Measurements from ENCODE around the gene OTUD4.
"Not testable (repeated sequence)": the region's sequence is repeated elsewhere in the genome, so short reads cannot be mapped to it uniquely, and the experiment has no call there.

The OTUD4 gene

DNA sequence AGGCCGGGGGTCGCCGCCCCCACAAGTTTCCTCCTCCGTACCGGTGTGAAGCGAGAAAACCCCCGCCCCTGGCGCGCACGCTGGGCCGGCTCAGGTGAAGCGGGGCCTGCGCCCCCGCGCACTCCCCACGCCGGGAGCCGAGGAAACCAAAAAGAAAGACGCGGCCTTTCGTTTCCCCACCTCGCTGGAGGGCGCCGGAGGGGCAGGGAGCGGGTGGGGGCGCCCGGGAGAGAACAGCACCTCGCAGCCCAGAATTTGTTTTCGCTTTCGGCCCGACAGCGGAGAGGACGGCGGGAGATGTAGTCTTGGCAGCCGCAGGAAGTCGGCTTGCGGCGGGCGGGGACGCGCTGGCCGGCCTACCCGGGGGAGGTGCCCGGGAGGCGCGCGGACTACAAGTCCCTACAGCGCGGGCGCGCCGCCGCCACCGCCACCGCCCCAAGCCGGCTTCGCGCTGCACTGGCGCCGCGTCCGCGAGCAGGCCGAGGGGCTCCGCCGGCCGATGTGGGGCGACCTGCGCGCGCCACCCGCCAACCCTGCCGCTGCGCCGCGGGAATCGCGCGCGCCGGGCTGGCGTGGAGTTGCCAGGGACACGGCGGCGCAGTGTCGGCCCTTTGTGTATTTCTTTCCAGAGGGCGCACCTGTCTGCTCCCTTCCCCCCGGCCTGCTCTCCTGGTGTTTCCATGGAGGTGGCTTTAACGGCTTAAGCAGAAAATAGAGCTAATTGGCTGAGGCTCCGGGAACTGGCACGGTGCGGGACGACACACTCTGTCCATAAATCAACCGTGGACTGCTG, at the start of gene OTUD4:
Gene OTUD4, minus strand, starts transcription at position 292 of the 793 bp plus-strand sequence. CDS start 616 bp downstream, outside the sequence.
- H3K4me1 ChIP-seq (ENCODE audit: control insufficient read depth, low read depth, low read length) = peaks cover 21% of the 10 kb centered on the region
- peak within 1 kb of the TSS; percentile 74 for H3K9ac ChIP-seq (ENCODE audit: low read length)
- H3K4me3 ChIP-seq (ENCODE audit: low read length) = peak within 1 kb of the TSS; percentile 81
- no peaks in the 10 kb centered on the region for H3K36me3 ChIP-seq (ENCODE audit: control insufficient read depth, low read depth, low read length)
- H3K27me3 ChIP-seq (ENCODE audit: control insufficient read depth, insufficient read depth, low read length) = no peaks in the 10 kb centered on the region
- peak within 1 kb of the TSS; percentile 2 for H3K27ac ChIP-seq (ENCODE audit: low read length)
- no peaks in the 10 kb centered on the region for H3K9me3 ChIP-seq (ENCODE audit: control insufficient read depth, low read depth, low read length)

- H3K4me1 ChIP-seq (ENCODE audit: control insufficient read depth, low read depth, low read length); H3K36me3 ChIP-seq (ENCODE audit: control insufficient read depth, low read depth, low read length); H3K27ac ChIP-seq (ENCODE audit: low read length); H3K9ac ChIP-seq (ENCODE audit: low read length); H3K9me3 ChIP-seq (ENCODE audit: control insufficient read depth, low read depth, low read length); H3K4me3 ChIP-seq (ENCODE audit: low read length); H3K27me3 ChIP-seq (ENCODE audit: control insufficient read depth, insufficient read depth, low read length): not testable (repeated sequence)
Observed at GRCh38 chr4:145223228-145223627, 42.8 kb upstream of the OTUD4 start.

- H3K27ac ChIP-seq (ENCODE audit: low read length); H3K27me3 ChIP-seq (ENCODE audit: control insufficient read depth, insufficient read depth, low read length); H3K9me3 ChIP-seq (ENCODE audit: control insufficient read depth, low read depth, low read length); H3K4me3 ChIP-seq (ENCODE audit: low read length); H3K36me3 ChIP-seq (ENCODE audit: control insufficient read depth, low read depth, low read length); H3K9ac ChIP-seq (ENCODE audit: low read length): not testable (repeated sequence)
- H3K4me1 ChIP-seq (ENCODE audit: control insufficient read depth, low read depth, low read length) = peaks cover 19% of the 10 kb centered on the region
Observed at GRCh38 chr4:145221529-145221928, 41.1 kb upstream of the OTUD4 start.

GRCh38 chr4:145219090-145219489, 38.7 kb upstream of the OTUD4 start:
- no peaks in the 10 kb centered on the region for H3K9me3 ChIP-seq (ENCODE audit: control insufficient read depth, low read depth, low read length)
- H3K27ac ChIP-seq (ENCODE audit: low read length) = no peak overlapping the region
- no peaks in the 10 kb centered on the region for H3K36me3 ChIP-seq (ENCODE audit: control insufficient read depth, low read depth, low read length)
- peaks cover 19% of the 10 kb centered on the region for H3K4me1 ChIP-seq (ENCODE audit: control insufficient read depth, low read depth, low read length)
- no peak overlapping the region for H3K4me3 ChIP-seq (ENCODE audit: low read length)
- H3K27me3 ChIP-seq (ENCODE audit: control insufficient read depth, insufficient read depth, low read length) = no peaks in the 10 kb centered on the region
- no peak overlapping the region for H3K9ac ChIP-seq (ENCODE audit: low read length)

- Histone ChIP-seq H3K4me1 (ENCODE audit: control insufficient read depth, low read depth, low read length) (peaks cover 19% of the 10 kb centered on the region), H3K27me3 (ENCODE audit: control insufficient read depth, insufficient read depth, low read length) (no peaks in the 10 kb centered on the region), H3K36me3 (ENCODE audit: control insufficient read depth, low read depth, low read length) (no peaks in the 10 kb centered on the region), H3K4me3 (ENCODE audit: low read length) (no peak overlapping the region), H3K9me3 (ENCODE audit: control insufficient read depth, low read depth, low read length) (no peaks in the 10 kb centered on the region), H3K9ac (ENCODE audit: low read length) (no peak overlapping the region), H3K27ac (ENCODE audit: low read length) (no peak overlapping the region)
Observed at GRCh38 chr4:145218251-145218650, 37.9 kb upstream of the OTUD4 start.

DNA sequence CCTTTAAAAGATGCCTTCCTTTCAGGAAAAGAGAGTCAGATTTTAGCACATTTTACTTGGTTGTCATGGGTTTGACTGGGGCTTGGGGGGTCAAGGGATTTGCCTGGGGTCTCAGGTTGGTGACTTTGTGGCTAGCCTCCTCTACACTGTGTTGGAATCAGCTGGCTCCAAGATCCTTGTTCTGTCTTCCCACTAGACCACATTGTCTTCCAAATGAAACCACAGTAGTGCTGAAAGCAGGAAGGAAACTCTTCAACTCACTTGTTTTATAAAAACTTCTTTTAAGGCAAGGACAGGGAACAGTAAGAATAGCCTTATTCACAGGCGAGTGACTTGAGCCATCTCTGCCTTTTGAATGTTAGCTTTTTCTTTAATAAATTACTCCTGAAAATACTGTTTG, 37.0 kb upstream of the OTUD4 start:
- peaks cover 19% of the 10 kb centered on the region for H3K4me1 ChIP-seq (ENCODE audit: control insufficient read depth, low read depth, low read length)
- no peaks in the 10 kb centered on the region for H3K9me3 ChIP-seq (ENCODE audit: control insufficient read depth, low read depth, low read length)
- H3K9ac ChIP-seq (ENCODE audit: low read length) = no peak overlapping the region
- no peak overlapping the region for H3K4me3 ChIP-seq (ENCODE audit: low read length)
- no peaks in the 10 kb centered on the region for H3K27me3 ChIP-seq (ENCODE audit: control insufficient read depth, insufficient read depth, low read length)
- H3K36me3 ChIP-seq (ENCODE audit: control insufficient read depth, low read depth, low read length) = no peaks in the 10 kb centered on the region
- H3K27ac ChIP-seq (ENCODE audit: low read length) = no peak overlapping the region

DNA sequence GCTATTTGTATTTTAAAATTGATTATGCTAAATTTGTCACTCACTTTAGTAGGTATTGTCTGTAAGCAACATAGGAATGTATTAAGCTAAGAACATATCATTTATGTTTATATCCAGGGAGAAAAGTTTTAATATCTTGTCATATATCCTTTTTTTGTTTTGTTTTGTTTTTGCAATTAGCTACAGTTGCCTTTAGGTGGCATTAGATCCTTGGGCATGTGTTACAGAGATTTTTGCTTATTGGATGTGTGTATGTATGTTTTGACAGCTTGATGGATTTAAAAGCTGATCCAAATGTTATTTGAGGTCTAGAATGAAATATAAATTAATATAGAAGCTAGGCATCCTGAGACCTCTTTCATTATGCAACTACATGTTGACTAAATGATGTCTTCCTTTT, 36.1 kb upstream of the OTUD4 start:
- Histone ChIP-seq H3K27ac (ENCODE audit: low read length) (no peak overlapping the region), H3K9ac (ENCODE audit: low read length) (no peak overlapping the region), H3K36me3 (ENCODE audit: control insufficient read depth, low read depth, low read length) (no peaks in the 10 kb centered on the region), H3K27me3 (ENCODE audit: control insufficient read depth, insufficient read depth, low read length) (no peaks in the 10 kb centered on the region), H3K9me3 (ENCODE audit: control insufficient read depth, low read depth, low read length) (no peaks in the 10 kb centered on the region), H3K4me3 (ENCODE audit: low read length) (no peak overlapping the region), H3K4me1 (ENCODE audit: control insufficient read depth, low read depth, low read length) (peaks cover 19% of the 10 kb centered on the region)

GRCh38 chr4:145213245-145213644, 32.9 kb upstream of the OTUD4 start:
- H3K9me3 ChIP-seq (ENCODE audit: control insufficient read depth, low read depth, low read length) = no peaks in the 10 kb centered on the region
- no peaks in the 10 kb centered on the region for H3K36me3 ChIP-seq (ENCODE audit: control insufficient read depth, low read depth, low read length)
- H3K4me3 ChIP-seq (ENCODE audit: low read length) = no peak overlapping the region
- no peak overlapping the region for H3K9ac ChIP-seq (ENCODE audit: low read length)
- H3K27ac ChIP-seq (ENCODE audit: low read length) = no peak overlapping the region
- peaks cover 16% of the 10 kb centered on the region for H3K4me1 ChIP-seq (ENCODE audit: control insufficient read depth, low read depth, low read length)
- H3K27me3 ChIP-seq (ENCODE audit: control insufficient read depth, insufficient read depth, low read length) = no peaks in the 10 kb centered on the region

- no peak overlapping the region for H3K27ac ChIP-seq (ENCODE audit: low read length)
- no peaks in the 10 kb centered on the region for H3K4me1 ChIP-seq (ENCODE audit: control insufficient read depth, low read depth, low read length)
- H3K27me3 ChIP-seq (ENCODE audit: control insufficient read depth, insufficient read depth, low read length) = no peaks in the 10 kb centered on the region
- H3K9me3 ChIP-seq (ENCODE audit: control insufficient read depth, low read depth, low read length) = no peaks in the 10 kb centered on the region
- H3K4me3 ChIP-seq (ENCODE audit: low read length) = no peak overlapping the region
- H3K36me3 ChIP-seq (ENCODE audit: control insufficient read depth, low read depth, low read length) = no peaks in the 10 kb centered on the region
- H3K9ac ChIP-seq (ENCODE audit: low read length) = no peak overlapping the region
Observed at GRCh38 chr4:145207934-145208333, 27.5 kb upstream of the OTUD4 start.

DNA sequence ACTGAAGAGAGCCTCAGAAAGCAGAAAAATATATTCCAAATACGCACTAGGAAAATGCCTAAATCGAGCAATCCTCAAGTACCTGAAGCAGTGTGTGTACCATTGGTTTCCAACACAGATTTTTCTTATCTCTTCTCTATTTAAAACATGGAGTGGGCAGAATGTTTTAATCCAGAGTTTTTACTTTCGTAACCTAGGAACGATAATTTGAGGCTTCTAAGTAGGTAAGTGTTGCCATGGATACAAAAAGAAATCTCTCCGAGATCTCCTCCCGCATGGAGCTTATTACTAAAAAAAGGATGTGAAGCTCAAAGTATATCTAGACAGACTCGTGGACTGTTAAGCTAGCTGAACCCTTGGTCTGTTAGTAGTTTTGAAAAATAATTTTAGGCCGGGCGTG, 23.0 kb upstream of the OTUD4 start:
- H3K9me3 ChIP-seq (ENCODE audit: control insufficient read depth, low read depth, low read length) = no peaks in the 10 kb centered on the region
- H3K4me3 ChIP-seq (ENCODE audit: low read length) = no peak overlapping the region
- no peaks in the 10 kb centered on the region for H3K36me3 ChIP-seq (ENCODE audit: control insufficient read depth, low read depth, low read length)
- H3K4me1 ChIP-seq (ENCODE audit: control insufficient read depth, low read depth, low read length) = no peaks in the 10 kb centered on the region
- H3K27me3 ChIP-seq (ENCODE audit: control insufficient read depth, insufficient read depth, low read length) = no peaks in the 10 kb centered on the region
- H3K9ac ChIP-seq (ENCODE audit: low read length) = no peak overlapping the region
- H3K27ac ChIP-seq (ENCODE audit: low read length) = no peak overlapping the region

- H3K27me3 ChIP-seq (ENCODE audit: control insufficient read depth, insufficient read depth, low read length) = no peaks in the 10 kb centered on the region
- no peaks in the 10 kb centered on the region for H3K9me3 ChIP-seq (ENCODE audit: control insufficient read depth, low read depth, low read length)
- H3K4me3 ChIP-seq (ENCODE audit: low read length) = no peak overlapping the region
- no peaks in the 10 kb centered on the region for H3K36me3 ChIP-seq (ENCODE audit: control insufficient read depth, low read depth, low read length)
- H3K4me1 ChIP-seq (ENCODE audit: control insufficient read depth, low read depth, low read length) = no peaks in the 10 kb centered on the region
- no peak overlapping the region for H3K9ac ChIP-seq (ENCODE audit: low read length)
- H3K27ac ChIP-seq (ENCODE audit: low read length) = no peak overlapping the region
Observed at GRCh38 chr4:145200366-145200765, 20.0 kb upstream of the OTUD4 start.

GRCh38 chr4:145199051-145199716, 18.8 kb upstream of the OTUD4 start:
- H3K27ac ChIP-seq (ENCODE audit: low read length) = no peak overlapping the region
- no peak overlapping the region for H3K9ac ChIP-seq (ENCODE audit: low read length)
- H3K4me3 ChIP-seq (ENCODE audit: low read length) = no peak overlapping the region
- H3K27me3 ChIP-seq (ENCODE audit: control insufficient read depth, insufficient read depth, low read length) = no peaks in the 10 kb centered on the region
- no peaks in the 10 kb centered on the region for H3K9me3 ChIP-seq (ENCODE audit: control insufficient read depth, low read depth, low read length)
- no peaks in the 10 kb centered on the region for H3K36me3 ChIP-seq (ENCODE audit: control insufficient read depth, low read depth, low read length)
- no peaks in the 10 kb centered on the region for H3K4me1 ChIP-seq (ENCODE audit: control insufficient read depth, low read depth, low read length)
